Caco-2 (cell line): ENCODE data around the gene ALX3. TPM values are rescaled to one million over a fixed set of nuclear protein-coding genes. Genes with fewer than 3 reads are reported as not detected.

ENCODE experiments used
- BruUV-seq: library from RNA; stranded (reverse); fragments of 400-500 nt; replicated peaks from 2 replicates; lab custom pipeline; 2021; lab: Mats Ljungman, UMichigan
- CTCF ChIA-PET: fragments of 300-600 bp; sonication (Branson Sonifier 250); formaldehyde crosslinking; loops from one replicate; lab custom pipeline; 2022; ENCODE audit warnings: antibody characterized with exemption; lab: Charles Lee
- POLR2A ChIA-PET: fragments of 300-600 bp; sonication (Branson Sonifier 250); formaldehyde crosslinking; loops from one replicate; lab custom pipeline; 2022; ENCODE audit warnings: antibody characterized with exemption; lab: Charles Lee
- DNase-seq, 2 experiments: peaks; one replicate each; pipeline versions ENCODE4 v3.0.0 to v3.0.0-alpha.2; 2020 to 2022
- H3K27me3 ChIP-seq: replicated peaks from 2 replicates; pipeline ENCODE4 v1.6.0; 2011; ENCODE audit warnings: low read length; ENCODE audit not compliant: control insufficient read depth, insufficient read depth
- H3K36me3 ChIP-seq: 2 replicates; pipeline ENCODE4 v1.5.1; 2011; ENCODE audit warnings: low read length; ENCODE audit not compliant: control insufficient read depth, insufficient read depth
- H3K4me1 ChIP-seq: fragments of 250-450 bp; sonication (Bioruptor Pico); 2 replicates; pipeline ENCODE4 v1.5.1; 2020; ENCODE audit warnings: mild to moderate bottlenecking
- H3K4me3 ChIP-seq: 2 replicates; pipeline ENCODE4 v1.5.1; 2011; ENCODE audit warnings: low read depth, mild to moderate bottlenecking, control low read depth, low read length
- H3K9me3 ChIP-seq: fragments of 250-450 bp; sonication (Bioruptor Pico); 2 replicates; pipeline ENCODE4 v1.5.1; 2020; ENCODE audit warnings: mild to moderate bottlenecking, moderate library complexity
- H3K27ac Mint-ChIP-seq: one replicate; pipeline ENCODE4 v1.8.0; 2022; ENCODE audit warnings: mixed read lengths; ENCODE audit not compliant: unreplicated experiment
- H3K27me3 Mint-ChIP-seq: one replicate; pipeline ENCODE4 v1.8.0; 2022; ENCODE audit warnings: mixed read lengths; ENCODE audit not compliant: insufficient read depth, unreplicated experiment
- H3K36me3 Mint-ChIP-seq: one replicate; pipeline ENCODE4 v1.8.0; 2022; ENCODE audit warnings: mild to moderate bottlenecking, mixed read lengths; ENCODE audit not compliant: insufficient read depth, unreplicated experiment
- H3K4me1 Mint-ChIP-seq: one replicate; pipeline ENCODE4 v1.8.0; 2022; ENCODE audit warnings: low read depth, mixed read lengths; ENCODE audit not compliant: unreplicated experiment
- H3K4me3 Mint-ChIP-seq: one replicate; pipeline ENCODE4 v1.8.0; 2022; ENCODE audit warnings: mild to moderate bottlenecking, moderate library complexity, mixed read lengths; ENCODE audit not compliant: unreplicated experiment
- H3K9me3 Mint-ChIP-seq: one replicate; pipeline ENCODE4 v1.8.0; 2022; ENCODE audit warnings: mixed read lengths; ENCODE audit not compliant: unreplicated experiment
- intact Hi-C: fragments of 100-400 bp; cut with micrococcal nuclease; formaldehyde crosslinking; loops from one replicate; pipeline ENCODE4 v1.10.0; 2022; ENCODE audit not compliant: unreplicated experiment
- total RNA-seq: library from RNA; stranded (reverse); gene quantifications from 2 replicates; pipeline ENCODE4 v1.2.3, GENCODE V29; 2022
- TF ChIP-seq, protein P1 (sequence below), 2 experiments: fragments of 200-600 bp in 1 of 2; IDR thresholded peaks; 1 replicate in 1 of 2; 2 replicates in 1 of 2; pipeline versions ENCODE4 v1.5.1 to v1.8.0; 2011 to 2022; ENCODE audit warnings: antibody characterized with exemption in 1 of 2, control low read depth in 1 of 2, inconsistent platforms in 1 of 2, low read depth in 1 of 2, low read length in 1 of 2, mild to moderate bottlenecking in 1 of 2, moderate library complexity in 1 of 2; ENCODE audit not compliant: insufficient read depth in 1 of 2, severe bottlenecking in 1 of 2, unreplicated experiment in 1 of 2

The ALX3 gene
- total RNA-seq, 1 experiment from 2014 or later = not detected

DNA sequence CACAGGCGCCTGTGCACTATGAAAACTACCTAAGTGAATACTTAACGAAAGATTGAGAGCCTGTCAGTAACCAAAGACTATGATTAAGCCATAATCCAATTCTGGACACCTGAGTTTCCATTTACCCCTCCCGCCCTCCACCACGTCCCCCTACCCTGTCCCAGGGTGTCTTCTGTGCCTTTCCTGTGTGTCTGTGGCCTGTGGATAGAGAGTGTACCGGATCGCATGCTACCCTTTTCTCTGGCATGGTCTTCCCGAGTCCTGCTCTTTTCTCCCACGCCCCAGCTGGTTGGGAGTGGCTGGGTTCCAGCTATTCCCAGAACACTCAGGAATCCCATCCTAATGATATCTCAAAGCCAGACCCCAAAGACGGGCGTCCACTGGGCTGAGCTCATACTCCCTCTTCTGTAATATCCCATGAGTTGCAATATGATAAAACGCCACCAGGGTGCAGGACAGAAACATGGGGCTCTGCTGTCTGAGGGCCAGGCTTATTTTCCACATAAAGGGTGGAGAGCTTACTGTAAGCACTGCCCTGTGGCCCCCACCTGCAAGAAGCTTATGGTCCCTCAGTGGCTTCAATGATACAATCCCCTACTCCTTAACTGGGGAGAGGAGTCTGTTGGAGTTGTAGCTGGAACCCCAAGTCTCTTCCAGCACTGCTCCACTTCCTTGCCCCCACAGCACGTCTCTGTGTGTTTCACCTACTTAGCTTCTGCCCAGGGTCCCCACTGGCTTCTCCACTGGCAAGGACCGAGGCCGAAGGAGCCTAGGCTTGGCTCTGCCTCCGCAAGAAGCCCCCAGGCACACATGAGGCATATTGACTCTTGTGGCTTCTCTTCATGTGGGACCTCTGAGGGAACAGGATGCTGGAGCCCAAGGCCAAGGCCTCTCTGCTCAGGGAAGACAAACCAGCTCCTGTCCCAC is 17.6 kb upstream of the ALX3 start:
- Mint-ChIP-seq H3K27me3 (peaks cover 9% of the 10 kb centered on the region), H3K4me1 (peaks cover 7% of the 10 kb centered on the region), H3K4me3 (no peak overlapping the region), H3K9me3 (no peaks in the 10 kb centered on the region), H3K36me3 (no peaks in the 10 kb centered on the region), H3K27ac (no peak overlapping the region)
- ChIA-PET POLR2A (no interaction called here), CTCF (interaction anchor here (0.5 to 2.4 kb wide), 12 partner anchors 9 to 120 kb away, joined by 3 to 55 read pairs (median 4); no protein-coding TSS in a partner anchor)
- Histone ChIP-seq H3K27me3 (no peaks in the 10 kb centered on the region), H3K9me3 (no peaks in the 10 kb centered on the region), H3K4me3 (no peak overlapping the region), H3K36me3 (no peaks in the 10 kb centered on the region), H3K4me1 (peaks cover 11% of the 10 kb centered on the region)
- intact Hi-C loops = loop anchor here (1.0 to 5.0 kb wide), 3 partner anchors 18 to 36 kb away; no protein-coding TSS in a partner anchor
- TF ChIP-seq, protein P1, sequence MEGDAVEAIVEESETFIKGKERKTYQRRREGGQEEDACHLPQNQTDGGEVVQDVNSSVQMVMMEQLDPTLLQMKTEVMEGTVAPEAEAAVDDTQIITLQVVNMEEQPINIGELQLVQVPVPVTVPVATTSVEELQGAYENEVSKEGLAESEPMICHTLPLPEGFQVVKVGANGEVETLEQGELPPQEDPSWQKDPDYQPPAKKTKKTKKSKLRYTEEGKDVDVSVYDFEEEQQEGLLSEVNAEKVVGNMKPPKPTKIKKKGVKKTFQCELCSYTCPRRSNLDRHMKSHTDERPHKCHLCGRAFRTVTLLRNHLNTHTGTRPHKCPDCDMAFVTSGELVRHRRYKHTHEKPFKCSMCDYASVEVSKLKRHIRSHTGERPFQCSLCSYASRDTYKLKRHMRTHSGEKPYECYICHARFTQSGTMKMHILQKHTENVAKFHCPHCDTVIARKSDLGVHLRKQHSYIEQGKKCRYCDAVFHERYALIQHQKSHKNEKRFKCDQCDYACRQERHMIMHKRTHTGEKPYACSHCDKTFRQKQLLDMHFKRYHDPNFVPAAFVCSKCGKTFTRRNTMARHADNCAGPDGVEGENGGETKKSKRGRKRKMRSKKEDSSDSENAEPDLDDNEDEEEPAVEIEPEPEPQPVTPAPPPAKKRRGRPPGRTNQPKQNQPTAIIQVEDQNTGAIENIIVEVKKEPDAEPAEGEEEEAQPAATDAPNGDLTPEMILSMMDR (IDR thresholded peaks at IDR 0.05; ENCODE audit: insufficient read depth in 1 of 2, low read depth in 1 of 2, low read length in 1 of 2, severe bottlenecking in 1 of 2, unreplicated experiment in 1 of 2) = peak; percentile 52 to 60
- no TSS peak for BruUV-seq
- DNase-seq = peak in 1 of 2 experiments; percentile 58

DNA sequence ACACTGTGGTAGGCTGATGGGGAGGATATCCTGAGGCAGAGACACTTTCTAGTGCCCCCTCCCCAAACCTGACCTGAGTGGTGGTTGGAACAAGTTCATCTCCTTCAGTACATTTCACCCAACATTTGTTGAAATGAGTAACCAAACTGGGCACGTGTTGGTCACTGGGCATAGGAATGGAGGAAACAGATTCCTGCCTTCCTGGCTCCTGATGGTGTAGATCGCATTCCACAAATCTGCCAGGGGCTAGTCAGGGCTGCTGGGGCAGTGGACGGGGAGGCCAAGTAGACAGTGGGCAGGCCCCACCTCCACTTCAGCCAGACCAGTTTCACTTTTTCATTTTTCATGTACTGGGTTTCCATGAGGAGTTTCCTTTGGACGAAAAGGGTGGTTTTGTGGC is 16.5 kb upstream of the ALX3 start:
- intact Hi-C loops = loop anchor here (5.0 kb wide), 1 partner anchor 35 kb away; no protein-coding TSS in a partner anchor

DNA sequence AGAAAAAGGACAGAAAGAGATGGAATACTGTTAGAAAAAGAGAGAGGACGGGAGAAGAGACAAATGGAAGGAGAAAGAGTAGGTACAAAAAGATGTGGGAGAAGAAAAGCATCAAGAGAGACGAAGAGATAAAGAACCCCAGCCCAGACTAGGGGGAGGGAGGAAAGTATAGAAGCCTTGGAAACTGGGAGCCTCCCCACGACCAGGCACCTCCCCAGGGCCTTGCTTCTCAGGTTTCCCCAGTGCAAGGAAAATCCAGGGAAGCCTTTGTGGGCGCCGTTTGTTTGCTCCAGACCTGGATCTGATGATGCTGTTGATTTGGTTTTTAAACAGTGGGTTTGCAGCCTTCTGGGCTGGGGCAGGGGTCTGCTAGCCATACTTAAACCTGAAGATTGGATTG is 15.2 kb upstream of the ALX3 start:
- Mint-ChIP-seq H3K27me3 (peaks cover 9% of the 10 kb centered on the region), H3K4me1 (peaks cover 7% of the 10 kb centered on the region)

More for the DNA sequence above, 16.5 kb upstream of the ALX3 start:
- Mint-ChIP-seq H3K27ac (no peak overlapping the region), H3K9me3 (no peaks in the 10 kb centered on the region), H3K4me3 (no peak overlapping the region), H3K27me3 (peaks cover 9% of the 10 kb centered on the region), H3K36me3 (no peaks in the 10 kb centered on the region), H3K4me1 (peaks cover 7% of the 10 kb centered on the region)
- TF ChIP-seq, protein P1 (IDR thresholded peaks at IDR 0.05; ENCODE audit: insufficient read depth in 1 of 2, low read depth in 1 of 2, low read length in 1 of 2, severe bottlenecking in 1 of 2, unreplicated experiment in 1 of 2) = no peak
- CTCF ChIA-PET = interaction anchor here (2.4 kb wide), 1 partner anchor 18 kb away, joined by 55 read pairs; no protein-coding TSS in a partner anchor
- Histone ChIP-seq H3K36me3 (no peaks in the 10 kb centered on the region), H3K27me3 (no peaks in the 10 kb centered on the region), H3K4me1 (peaks cover 11% of the 10 kb centered on the region), H3K4me3 (no peak overlapping the region), H3K9me3 (no peaks in the 10 kb centered on the region)
- no peak for DNase-seq
- no TSS peak for BruUV-seq
- POLR2A ChIA-PET = no interaction called here

More for the DNA sequence above, 15.2 kb upstream of the ALX3 start:
- DNase-seq = no peak
- TF ChIP-seq, protein P1 (IDR thresholded peaks at IDR 0.05; ENCODE audit: insufficient read depth in 1 of 2, low read depth in 1 of 2, low read length in 1 of 2, severe bottlenecking in 1 of 2, unreplicated experiment in 1 of 2) = no peak
- Histone ChIP-seq H3K27me3 (no peaks in the 10 kb centered on the region), H3K36me3 (no peaks in the 10 kb centered on the region), H3K4me1 (peaks cover 11% of the 10 kb centered on the region), H3K9me3 (no peaks in the 10 kb centered on the region), H3K4me3 (no peak overlapping the region)
- ChIA-PET CTCF (no interaction called here), POLR2A (no interaction called here)
- no peaks in the 10 kb centered on the region for H3K36me3 Mint-ChIP-seq
- H3K27ac Mint-ChIP-seq = no peak overlapping the region
- intact Hi-C loops = loop anchor here (5.0 kb wide), 1 partner anchor 33 kb away; no protein-coding TSS in a partner anchor
- H3K9me3 Mint-ChIP-seq = no peaks in the 10 kb centered on the region
- no TSS peak for BruUV-seq
- H3K4me3 Mint-ChIP-seq = no peak overlapping the region
